H1 (cell line): ENCODE measurements around the gene PTBP3. TPM values are rescaled to one million over a fixed set of nuclear protein-coding genes. Genes with fewer than 3 reads are reported as not detected.

Experiments used
- CBX5 ChIP-seq: fragments of 300-800, 300-1000 bp; sonication (generic); IDR thresholded peaks from 2 replicates; pipeline ENCODE4 v1.7.1; 2016; ENCODE audit warnings: antibody characterized with exemption, low read length, low read depth
- CREB1 ChIP-seq: IDR thresholded peaks from 2 replicates; pipeline ENCODE4 v1.6.1; 2012; ENCODE audit warnings: inconsistent platforms
- KDM1A ChIP-seq: fragments of 200-600, 300-600 bp; sonication (generic); IDR thresholded peaks from 2 replicates; pipeline ENCODE4 v1.7.1; 2016; ENCODE audit warnings: mild to moderate bottlenecking, low read length, borderline replicate concordance
- KDM4A ChIP-seq: IDR thresholded peaks from one replicate; pipeline ENCODE4 v1.7.1; 2012; ENCODE audit warnings: low read depth, mild to moderate bottlenecking, moderate library complexity, low read length, inconsistent platforms; ENCODE audit not compliant: severe bottlenecking
- KDM5A ChIP-seq: fragments of 200-600 bp; IDR thresholded peaks from 2 replicates; pipeline ENCODE4 v1.7.1; 2012; ENCODE audit warnings: mild to moderate bottlenecking, low read length, inconsistent platforms, mixed read lengths
- RFX5 ChIP-seq: IDR thresholded peaks from 2 replicates; pipeline ENCODE4 v1.6.1; 2011; ENCODE audit warnings: low read depth, low read length, improper control_type of control experiment, borderline replicate concordance
- SIX5 ChIP-seq: IDR thresholded peaks from 2 replicates; pipeline ENCODE4 v1.6.1; 2011; ENCODE audit warnings: mild to moderate bottlenecking, low read depth, low read length
- ZNF274 ChIP-seq: IDR thresholded peaks from 2 replicates; pipeline ENCODE4 v1.7.0; 2012; ENCODE audit warnings: low read length, borderline replicate concordance; ENCODE audit errors: extremely low read depth
- polyA plus RNA-seq, 7 experiments: library from polyadenylated mRNA; depleted of rRNA in 3 of 7; stranded (reverse) in 5 of 7; unstranded in 2 of 7; fragments of >200 nt in 5 of 7; fragments of 200-250 nt in 2 of 7; gene quantifications; 1 replicate in 5 of 7; 2 replicates in 1 of 7; 4 replicates in 1 of 7; pipeline versions ENCODE4 v1.2.1 to v1.2.3, GENCODE V29; 2011 to 2013; ENCODE audit warnings: missing spikeins in 2 of 7, mixed read lengths in 2 of 7
- total RNA-seq: library from RNA; stranded (reverse); fragmentation: NEBNext Ultra II Directional; extraction: Animal tissue kit (Norgen Biotek cat#: 25700); gene quantifications from 2 replicates; pipeline ENCODE4 v1.2.1, GENCODE V29; 2021
- TF ChIP-seq, protein P1 (sequence below): fragments of 300-600 bp; sonication (generic); IDR thresholded peaks from 2 replicates; pipeline ENCODE4 v1.7.1; 2012; ENCODE audit warnings: low read length, moderate library complexity, mild to moderate bottlenecking, inconsistent platforms; ENCODE audit not compliant: insufficient replicate concordance
- TF ChIP-seq, protein P2 (sequence below): IDR thresholded peaks from 2 replicates; pipeline ENCODE4 v1.6.1; 2012; ENCODE audit warnings: inconsistent platforms

The PTBP3 gene
- total and polyA plus RNA-seq, 2 of the 8 experiments (the other 6 are each of a cell fraction or from before 2014, with no cell fraction given), result 51.0 to 124 TPM

- TF ChIP-seq, protein P1, sequence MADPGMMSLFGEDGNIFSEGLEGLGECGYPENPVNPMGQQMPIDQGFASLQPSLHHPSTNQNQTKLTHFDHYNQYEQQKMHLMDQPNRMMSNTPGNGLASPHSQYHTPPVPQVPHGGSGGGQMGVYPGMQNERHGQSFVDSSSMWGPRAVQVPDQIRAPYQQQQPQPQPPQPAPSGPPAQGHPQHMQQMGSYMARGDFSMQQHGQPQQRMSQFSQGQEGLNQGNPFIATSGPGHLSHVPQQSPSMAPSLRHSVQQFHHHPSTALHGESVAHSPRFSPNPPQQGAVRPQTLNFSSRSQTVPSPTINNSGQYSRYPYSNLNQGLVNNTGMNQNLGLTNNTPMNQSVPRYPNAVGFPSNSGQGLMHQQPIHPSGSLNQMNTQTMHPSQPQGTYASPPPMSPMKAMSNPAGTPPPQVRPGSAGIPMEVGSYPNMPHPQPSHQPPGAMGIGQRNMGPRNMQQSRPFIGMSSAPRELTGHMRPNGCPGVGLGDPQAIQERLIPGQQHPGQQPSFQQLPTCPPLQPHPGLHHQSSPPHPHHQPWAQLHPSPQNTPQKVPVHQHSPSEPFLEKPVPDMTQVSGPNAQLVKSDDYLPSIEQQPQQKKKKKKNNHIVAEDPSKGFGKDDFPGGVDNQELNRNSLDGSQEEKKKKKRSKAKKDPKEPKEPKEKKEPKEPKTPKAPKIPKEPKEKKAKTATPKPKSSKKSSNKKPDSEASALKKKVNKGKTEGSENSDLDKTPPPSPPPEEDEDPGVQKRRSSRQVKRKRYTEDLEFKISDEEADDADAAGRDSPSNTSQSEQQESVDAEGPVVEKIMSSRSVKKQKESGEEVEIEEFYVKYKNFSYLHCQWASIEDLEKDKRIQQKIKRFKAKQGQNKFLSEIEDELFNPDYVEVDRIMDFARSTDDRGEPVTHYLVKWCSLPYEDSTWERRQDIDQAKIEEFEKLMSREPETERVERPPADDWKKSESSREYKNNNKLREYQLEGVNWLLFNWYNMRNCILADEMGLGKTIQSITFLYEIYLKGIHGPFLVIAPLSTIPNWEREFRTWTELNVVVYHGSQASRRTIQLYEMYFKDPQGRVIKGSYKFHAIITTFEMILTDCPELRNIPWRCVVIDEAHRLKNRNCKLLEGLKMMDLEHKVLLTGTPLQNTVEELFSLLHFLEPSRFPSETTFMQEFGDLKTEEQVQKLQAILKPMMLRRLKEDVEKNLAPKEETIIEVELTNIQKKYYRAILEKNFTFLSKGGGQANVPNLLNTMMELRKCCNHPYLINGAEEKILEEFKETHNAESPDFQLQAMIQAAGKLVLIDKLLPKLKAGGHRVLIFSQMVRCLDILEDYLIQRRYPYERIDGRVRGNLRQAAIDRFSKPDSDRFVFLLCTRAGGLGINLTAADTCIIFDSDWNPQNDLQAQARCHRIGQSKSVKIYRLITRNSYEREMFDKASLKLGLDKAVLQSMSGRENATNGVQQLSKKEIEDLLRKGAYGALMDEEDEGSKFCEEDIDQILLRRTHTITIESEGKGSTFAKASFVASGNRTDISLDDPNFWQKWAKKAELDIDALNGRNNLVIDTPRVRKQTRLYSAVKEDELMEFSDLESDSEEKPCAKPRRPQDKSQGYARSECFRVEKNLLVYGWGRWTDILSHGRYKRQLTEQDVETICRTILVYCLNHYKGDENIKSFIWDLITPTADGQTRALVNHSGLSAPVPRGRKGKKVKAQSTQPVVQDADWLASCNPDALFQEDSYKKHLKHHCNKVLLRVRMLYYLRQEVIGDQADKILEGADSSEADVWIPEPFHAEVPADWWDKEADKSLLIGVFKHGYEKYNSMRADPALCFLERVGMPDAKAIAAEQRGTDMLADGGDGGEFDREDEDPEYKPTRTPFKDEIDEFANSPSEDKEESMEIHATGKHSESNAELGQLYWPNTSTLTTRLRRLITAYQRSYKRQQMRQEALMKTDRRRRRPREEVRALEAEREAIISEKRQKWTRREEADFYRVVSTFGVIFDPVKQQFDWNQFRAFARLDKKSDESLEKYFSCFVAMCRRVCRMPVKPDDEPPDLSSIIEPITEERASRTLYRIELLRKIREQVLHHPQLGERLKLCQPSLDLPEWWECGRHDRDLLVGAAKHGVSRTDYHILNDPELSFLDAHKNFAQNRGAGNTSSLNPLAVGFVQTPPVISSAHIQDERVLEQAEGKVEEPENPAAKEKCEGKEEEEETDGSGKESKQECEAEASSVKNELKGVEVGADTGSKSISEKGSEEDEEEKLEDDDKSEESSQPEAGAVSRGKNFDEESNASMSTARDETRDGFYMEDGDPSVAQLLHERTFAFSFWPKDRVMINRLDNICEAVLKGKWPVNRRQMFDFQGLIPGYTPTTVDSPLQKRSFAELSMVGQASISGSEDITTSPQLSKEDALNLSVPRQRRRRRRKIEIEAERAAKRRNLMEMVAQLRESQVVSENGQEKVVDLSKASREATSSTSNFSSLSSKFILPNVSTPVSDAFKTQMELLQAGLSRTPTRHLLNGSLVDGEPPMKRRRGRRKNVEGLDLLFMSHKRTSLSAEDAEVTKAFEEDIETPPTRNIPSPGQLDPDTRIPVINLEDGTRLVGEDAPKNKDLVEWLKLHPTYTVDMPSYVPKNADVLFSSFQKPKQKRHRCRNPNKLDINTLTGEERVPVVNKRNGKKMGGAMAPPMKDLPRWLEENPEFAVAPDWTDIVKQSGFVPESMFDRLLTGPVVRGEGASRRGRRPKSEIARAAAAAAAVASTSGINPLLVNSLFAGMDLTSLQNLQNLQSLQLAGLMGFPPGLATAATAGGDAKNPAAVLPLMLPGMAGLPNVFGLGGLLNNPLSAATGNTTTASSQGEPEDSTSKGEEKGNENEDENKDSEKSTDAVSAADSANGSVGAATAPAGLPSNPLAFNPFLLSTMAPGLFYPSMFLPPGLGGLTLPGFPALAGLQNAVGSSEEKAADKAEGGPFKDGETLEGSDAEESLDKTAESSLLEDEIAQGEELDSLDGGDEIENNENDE, result no peak
- TF ChIP-seq CBX5 (no peak), RFX5 (no peak), KDM5A (no peak), ZNF274 (no peak), KDM1A (no peak), CREB1 (no peak), SIX5 (no peak), KDM4A (no peak)
- TF ChIP-seq, protein P2, sequence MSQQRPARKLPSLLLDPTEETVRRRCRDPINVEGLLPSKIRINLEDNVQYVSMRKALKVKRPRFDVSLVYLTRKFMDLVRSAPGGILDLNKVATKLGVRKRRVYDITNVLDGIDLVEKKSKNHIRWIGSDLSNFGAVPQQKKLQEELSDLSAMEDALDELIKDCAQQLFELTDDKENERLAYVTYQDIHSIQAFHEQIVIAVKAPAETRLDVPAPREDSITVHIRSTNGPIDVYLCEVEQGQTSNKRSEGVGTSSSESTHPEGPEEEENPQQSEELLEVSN, result no peak
These were observed 416 bp upstream of the PTBP3 start (continued) for GRCh38 chr9:112333639-112334431.
